ENCODE data around the gene CDC42SE2. TPM values are rescaled to one million over a fixed set of nuclear protein-coding genes. Genes with fewer than 3 reads are reported as not detected.

The CDC42SE2 gene
- total RNA-seq, 1 experiment from 2014 or later, result 46.1 TPM

GRCh38 chr5:131220566-131220965 is 43.3 kb upstream of the CDC42SE2 start:
- ATAC-seq (no peak), DNase-seq (ENCODE audit: low read depth, low spot score) (no peak)
- H3K4me3 ChIP-seq (ENCODE audit: low read depth in 2 of 2, low read length in 2 of 2), result no peak overlapping the region
- H3K27ac ChIP-seq (ENCODE audit: low read length), result no peak overlapping the region
- BruUV-seq (replicated peaks), result no TSS peak
- intact Hi-C loops (cut with micrococcal nuclease; ENCODE audit: unreplicated experiment), result no loop called here
- no peaks in the 10 kb centered on the region for H3K36me3 ChIP-seq (ENCODE audit: control insufficient read depth, insufficient read depth, low read length)
- no peaks in the 10 kb centered on the region for H3K27me3 ChIP-seq (ENCODE audit: control insufficient read depth, insufficient read depth, low read length)
- TF ChIP-seq REST (IDR thresholded peaks at IDR 0.05; ENCODE audit: insufficient read depth in 1 of 2, low read depth in 2 of 2, low read length in 1 of 2) (no peak), CTCF (IDR thresholded peaks at IDR 0.05) (no peak), TCF7L2 (IDR thresholded peaks at IDR 0.05; ENCODE audit: low read depth, low read length) (no peak), POLR2AphosphoS5 (IDR thresholded peaks at IDR 0.05; ENCODE audit: low read depth, low read length) (no peak), SIN3A (IDR thresholded peaks at IDR 0.05; ENCODE audit: borderline replicate concordance, insufficient read depth, low read depth, low read length) (no peak)
- POLR2A ChIA-PET, result no interaction called here
- CTCF ChIA-PET, result no interaction called here
- no peaks in the 10 kb centered on the region for H3K4me1 ChIP-seq (ENCODE audit: control insufficient read depth, insufficient read depth, low read length)
- H3K9me3 ChIP-seq (ENCODE audit: control insufficient read depth, insufficient read depth, low read depth, low read length), result no peaks in the 10 kb centered on the region
- in situ Hi-C loops (cut with HindIII; ENCODE audit: low pct_unique_long_range_greater_than_20kb, low sequenced_read_pairs), result no loop called here

GRCh38 chr5:131221008-131221703 is 42.7 kb upstream of the CDC42SE2 start:
- TF ChIP-seq POLR2AphosphoS5 (IDR thresholded peaks at IDR 0.05; ENCODE audit: low read depth, low read length), result no peak
- no peak for TF ChIP-seq CTCF (IDR thresholded peaks at IDR 0.05)
- no peak for TF ChIP-seq TCF7L2 (IDR thresholded peaks at IDR 0.05; ENCODE audit: low read depth, low read length)
- TF ChIP-seq REST (IDR thresholded peaks at IDR 0.05; ENCODE audit: insufficient read depth in 1 of 2, low read depth in 2 of 2, low read length in 1 of 2), result no peak
- no peak for TF ChIP-seq SIN3A (IDR thresholded peaks at IDR 0.05; ENCODE audit: borderline replicate concordance, insufficient read depth, low read depth, low read length)
- no peaks in the 10 kb centered on the region for H3K4me1 ChIP-seq (ENCODE audit: control insufficient read depth, insufficient read depth, low read length)
- ATAC-seq (no peak), DNase-seq (ENCODE audit: low read depth, low spot score) (no peak)
- intact Hi-C loops (cut with micrococcal nuclease; ENCODE audit: unreplicated experiment), result no loop called here
- H3K27me3 ChIP-seq (ENCODE audit: control insufficient read depth, insufficient read depth, low read length), result no peaks in the 10 kb centered on the region
- H3K36me3 ChIP-seq (ENCODE audit: control insufficient read depth, insufficient read depth, low read length), result no peaks in the 10 kb centered on the region
- H3K4me3 ChIP-seq (ENCODE audit: low read depth in 2 of 2, low read length in 2 of 2), result no peak overlapping the region
- POLR2A ChIA-PET, result interaction anchor here (0.6 to 0.7 kb wide), 4 partner anchors 41 to 1940 kb away, joined by 3 read pairs; partner anchors contain the start of gene CDC42SE2
- no peaks in the 10 kb centered on the region for H3K9me3 ChIP-seq (ENCODE audit: control insufficient read depth, insufficient read depth, low read depth, low read length)
- BruUV-seq (replicated peaks), result no TSS peak
- H3K27ac ChIP-seq (ENCODE audit: low read length), result no peak overlapping the region
- in situ Hi-C loops (cut with HindIII; ENCODE audit: low pct_unique_long_range_greater_than_20kb, low sequenced_read_pairs), result no loop called here
- CTCF ChIA-PET, result no interaction called here
